Cardiac muscle cell (in vitro differentiated cells and primary cell): ENCODE data around the gene PLXDC1. TPM values are rescaled to one million over a fixed set of nuclear protein-coding genes. Genes with fewer than 3 reads are reported as not detected.

ENCODE experiments used
- DNase-seq, 2 donors: peaks; one replicate each; pipeline versions ENCODE4 v3.0.0 to v3.0.0-alpha.2; 2010 to 2017; ENCODE audit warnings: low read depth in 1 of 2, low spot score in 1 of 2
- H3K27ac ChIP-seq: fragments of 200-600 bp; sonication (generic); 2 replicates; pipeline ENCODE4 v1.5.1; 2016
- H3K27me3 ChIP-seq: fragments of 200-600 bp; sonication (generic); 2 replicates; pipeline ENCODE4 v1.6.0; 2016; ENCODE audit warnings: control low read depth
- H3K36me3 ChIP-seq: fragments of 200-600 bp; sonication (generic); 2 replicates; pipeline ENCODE4 v1.5.1; 2016; ENCODE audit warnings: control low read depth
- H3K4me1 ChIP-seq: fragments of 200-600 bp; sonication (generic); 2 replicates; pipeline ENCODE4 v1.8.1; 2017; ENCODE audit warnings: low read depth, mild to moderate bottlenecking, mixed run types
- H3K4me3 ChIP-seq: fragments of 200-600 bp; sonication (generic); 2 replicates; pipeline ENCODE4 v1.5.1; 2016; ENCODE audit warnings: mild to moderate bottlenecking
- H3K9me3 ChIP-seq: fragments of 200-600 bp; sonication (generic); 2 replicates; pipeline ENCODE4 v1.5.1; 2017; ENCODE audit warnings: low read depth, mild to moderate bottlenecking, control low read depth
- polyA plus RNA-seq: library from polyadenylated mRNA; unstranded; fragments of >200 nt; fragmentation: Nextera tagmentation; extraction: Ambion mirVana; gene quantifications from 2 replicates; pipeline ENCODE4 v1.2.1, GENCODE V29; 2016
- total RNA-seq: library from RNA; depleted of rRNA; stranded (reverse); fragments of >200 nt; gene quantifications from 2 replicates; pipeline ENCODE4 v1.2.3, GENCODE V29; 2016
- TF ChIP-seq, protein P1 (sequence below): IDR thresholded peaks from 2 replicates; pipeline ENCODE4 v1.5.1; 2012; ENCODE audit warnings: low read depth, mild to moderate bottlenecking, low read length

The PLXDC1 gene
- total and polyA plus RNA-seq, 2 experiments from 2014 or later = 6.3 to 25.0 TPM

DNA sequence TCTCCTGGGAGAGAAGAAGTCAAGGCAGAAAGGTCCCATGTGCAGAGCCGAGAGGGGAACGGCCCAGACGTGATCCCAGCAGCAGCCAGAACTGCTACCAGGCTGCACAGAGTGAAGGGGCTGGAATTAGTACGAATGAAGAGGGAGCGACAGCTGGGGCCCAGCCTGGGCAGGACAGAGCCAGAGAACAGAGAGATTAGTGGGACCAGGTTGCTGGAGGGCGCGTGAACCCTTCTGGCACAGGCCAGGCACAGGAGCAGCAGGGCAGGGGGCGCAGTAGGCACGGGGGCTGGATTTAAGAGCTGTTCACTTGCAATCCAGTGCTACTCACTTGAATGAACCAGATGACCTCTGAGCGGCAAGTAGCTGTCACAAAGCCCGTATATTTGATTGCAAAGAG lies 66.9 kb downstream of the PLXDC1 start:
- DNase-seq = no peak
- no peak overlapping the region for H3K27ac ChIP-seq
- H3K9me3 ChIP-seq = no peaks in the 10 kb centered on the region
- H3K4me3 ChIP-seq = no peak overlapping the region
- no peaks in the 10 kb centered on the region for H3K27me3 ChIP-seq
- H3K36me3 ChIP-seq = no peaks in the 10 kb centered on the region
- H3K4me1 ChIP-seq = peaks cover 7% of the 10 kb centered on the region
- TF ChIP-seq, protein P1, sequence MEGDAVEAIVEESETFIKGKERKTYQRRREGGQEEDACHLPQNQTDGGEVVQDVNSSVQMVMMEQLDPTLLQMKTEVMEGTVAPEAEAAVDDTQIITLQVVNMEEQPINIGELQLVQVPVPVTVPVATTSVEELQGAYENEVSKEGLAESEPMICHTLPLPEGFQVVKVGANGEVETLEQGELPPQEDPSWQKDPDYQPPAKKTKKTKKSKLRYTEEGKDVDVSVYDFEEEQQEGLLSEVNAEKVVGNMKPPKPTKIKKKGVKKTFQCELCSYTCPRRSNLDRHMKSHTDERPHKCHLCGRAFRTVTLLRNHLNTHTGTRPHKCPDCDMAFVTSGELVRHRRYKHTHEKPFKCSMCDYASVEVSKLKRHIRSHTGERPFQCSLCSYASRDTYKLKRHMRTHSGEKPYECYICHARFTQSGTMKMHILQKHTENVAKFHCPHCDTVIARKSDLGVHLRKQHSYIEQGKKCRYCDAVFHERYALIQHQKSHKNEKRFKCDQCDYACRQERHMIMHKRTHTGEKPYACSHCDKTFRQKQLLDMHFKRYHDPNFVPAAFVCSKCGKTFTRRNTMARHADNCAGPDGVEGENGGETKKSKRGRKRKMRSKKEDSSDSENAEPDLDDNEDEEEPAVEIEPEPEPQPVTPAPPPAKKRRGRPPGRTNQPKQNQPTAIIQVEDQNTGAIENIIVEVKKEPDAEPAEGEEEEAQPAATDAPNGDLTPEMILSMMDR = no peak

DNA sequence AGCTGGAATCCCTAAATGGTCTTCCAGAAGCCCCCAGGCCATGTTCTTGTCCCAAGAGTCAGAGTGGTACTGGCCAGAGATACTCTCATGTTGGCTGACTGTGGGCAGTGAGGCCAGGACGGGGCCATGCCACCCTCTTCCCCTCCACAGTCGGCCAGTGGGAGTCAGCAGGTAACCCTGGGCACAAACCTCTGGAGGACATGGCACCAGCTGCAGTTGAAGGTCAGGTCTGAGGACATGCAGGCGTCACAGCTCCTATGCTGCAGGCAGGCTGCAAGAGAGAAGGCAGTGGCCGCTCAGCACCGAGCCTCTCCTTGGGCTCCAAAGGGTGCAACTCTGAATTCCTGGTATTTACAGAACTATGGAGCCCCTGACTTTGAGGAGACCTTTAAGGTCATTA lies 68.2 kb downstream of the PLXDC1 start:
- TF ChIP-seq, protein P1 = no peak
- no peaks in the 10 kb centered on the region for H3K9me3 ChIP-seq
- no peak overlapping the region for H3K27ac ChIP-seq
- H3K27me3 ChIP-seq = no peaks in the 10 kb centered on the region
- DNase-seq = no peak
- H3K36me3 ChIP-seq = no peaks in the 10 kb centered on the region
- peaks cover 7% of the 10 kb centered on the region for H3K4me1 ChIP-seq
- H3K4me3 ChIP-seq = no peak overlapping the region

DNA sequence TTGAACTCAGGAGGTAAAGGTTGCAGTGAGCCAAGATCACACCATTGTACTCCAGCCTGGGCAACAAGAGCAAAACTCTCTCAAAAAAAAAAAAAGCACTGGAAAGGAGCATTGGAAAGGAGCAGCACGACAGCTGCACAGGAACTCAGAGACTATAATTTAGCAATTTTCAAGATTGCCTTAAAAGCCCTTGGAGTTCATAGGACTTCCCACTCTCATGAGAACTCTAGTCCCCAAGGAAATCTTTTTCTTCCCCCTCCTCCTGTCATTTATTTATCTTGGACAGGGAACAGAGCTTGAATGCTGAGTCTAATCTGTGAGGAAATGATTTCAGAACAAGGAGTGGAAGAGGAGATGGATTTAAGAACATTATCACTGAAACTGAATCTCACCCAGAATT lies 69.0 kb downstream of the PLXDC1 start:
- DNase-seq = peak in 1 of 2 donors; percentile 85
- no peaks in the 10 kb centered on the region for H3K9me3 ChIP-seq
- no peak overlapping the region for H3K27ac ChIP-seq
- TF ChIP-seq, protein P1 = no peak
- H3K27me3 ChIP-seq = no peaks in the 10 kb centered on the region
- H3K4me1 ChIP-seq = peaks cover 7% of the 10 kb centered on the region
- H3K36me3 ChIP-seq = no peaks in the 10 kb centered on the region
- H3K4me3 ChIP-seq = no peak overlapping the region

DNA sequence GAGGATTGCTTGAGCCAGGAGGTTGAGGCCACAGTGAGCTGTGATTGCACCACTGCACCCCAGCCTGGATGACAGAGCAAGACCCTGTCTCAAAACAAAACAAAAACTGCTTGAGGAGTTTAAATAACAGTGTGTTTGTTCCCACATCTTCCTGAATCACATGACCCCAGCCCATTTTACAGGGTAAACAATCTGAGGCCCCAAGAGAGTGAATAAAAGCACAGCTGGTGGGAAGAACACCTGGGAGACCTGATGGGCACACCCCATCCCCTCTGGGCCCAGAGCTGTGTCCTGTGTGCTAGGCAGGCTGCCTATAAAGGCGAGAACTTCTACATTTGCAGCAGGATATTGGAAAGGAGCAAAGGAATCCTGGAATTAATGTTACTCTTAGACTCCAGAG lies 69.6 kb downstream of the PLXDC1 start:
- no peak overlapping the region for H3K4me3 ChIP-seq
- H3K9me3 ChIP-seq = no peaks in the 10 kb centered on the region
- H3K27ac ChIP-seq = no peak overlapping the region
- H3K4me1 ChIP-seq = peaks cover 7% of the 10 kb centered on the region
- no peak for DNase-seq
- no peaks in the 10 kb centered on the region for H3K27me3 ChIP-seq
- H3K36me3 ChIP-seq = no peaks in the 10 kb centered on the region
- TF ChIP-seq, protein P1 = no peak

DNA sequence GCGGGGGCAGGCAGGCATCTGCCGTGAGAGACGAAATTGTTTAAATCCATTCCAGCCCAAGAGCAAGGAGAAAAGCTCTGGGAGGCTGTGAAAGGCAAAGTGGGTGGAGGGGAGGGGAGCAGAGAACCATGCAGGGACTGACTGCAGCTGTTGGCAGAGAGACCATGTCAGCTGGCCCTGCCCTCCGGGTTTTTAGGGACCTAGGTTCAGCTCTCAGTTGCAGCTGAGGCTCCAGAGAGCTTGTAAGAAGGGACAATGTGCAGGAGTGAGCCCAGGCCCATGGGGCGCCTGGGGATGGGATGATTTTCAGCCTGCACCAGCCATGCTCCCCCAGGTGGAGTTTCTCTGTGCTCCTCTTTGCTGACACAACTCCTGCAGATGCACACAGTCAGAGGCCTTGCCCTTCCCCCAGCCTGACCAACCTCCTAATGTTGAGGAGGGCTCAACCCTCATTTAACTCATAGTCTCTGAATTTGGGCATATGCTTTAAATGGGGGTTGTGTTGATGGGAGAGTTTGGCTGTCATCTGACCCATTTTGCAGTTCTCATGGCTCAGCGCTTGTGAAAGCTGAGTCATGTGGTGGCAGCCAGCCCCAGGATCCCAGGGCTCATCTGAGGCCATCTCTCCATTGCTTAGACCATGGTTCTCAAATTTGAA lies 70.9 kb downstream of the PLXDC1 start:
- Histone ChIP-seq H3K27ac (no peak overlapping the region), H3K27me3 (no peaks in the 10 kb centered on the region)
- DNase-seq = peak in 1 of 2 donors; percentile 56

More for the DNA sequence above, 70.9 kb downstream of the PLXDC1 start:
- Histone ChIP-seq H3K36me3 (no peaks in the 10 kb centered on the region), H3K4me1 (peaks cover 7% of the 10 kb centered on the region), H3K9me3 (no peaks in the 10 kb centered on the region), H3K4me3 (no peak overlapping the region)
- TF ChIP-seq, protein P1 = no peak
